B cell (primary cell): ENCODE data around the gene SLC13A2. TPM values are rescaled to one million over a fixed set of nuclear protein-coding genes. Genes with fewer than 3 reads are reported as not detected.
A peak's percentile ranks its signal among the peaks of the same experiment; 100 is the strongest.

Experiments used
- ATAC-seq: fragments of 200-7000 bp; cut with Tn5 transposase; one replicate; pipeline ENCODE4 v1.10.0; 2021; ENCODE audit warnings: low read depth, mild to moderate bottlenecking, moderate number of reproducible peaks, moderate library complexity
- CTCF ChIA-PET: fragments of 350-600 bp; sonication (Branson Sonifier 250); formaldehyde crosslinking; loops from one replicate; lab custom pipeline; 2021; ENCODE audit warnings: antibody characterized with exemption, inconsistent platforms; lab: Charles Lee
- POLR2A ChIA-PET: fragments of 350-600 bp; sonication (Branson Sonifier 250); formaldehyde crosslinking; loops from one replicate; lab custom pipeline; 2021; ENCODE audit warnings: antibody characterized with exemption; lab: Charles Lee
- DNase-seq: peaks from one replicate; pipeline ENCODE4 v3.0.0; 2013
- H2AFZ ChIP-seq: 2 replicates; pipeline ENCODE4 v1.6.1; 2012; ENCODE audit warnings: mild to moderate bottlenecking, low read depth, low read length; ENCODE audit not compliant: insufficient read depth, poor library complexity, severe bottlenecking
- H3K27ac ChIP-seq, 2 donors: 1 replicate in 1 of 2; 2 replicates in 1 of 2; pipeline ENCODE4 v1.5.1; 2012 to 2013; ENCODE audit warnings: low read length in 2 of 2, mild to moderate bottlenecking in 2 of 2, moderate library complexity in 1 of 2
- H3K27me3 ChIP-seq, 4 experiments: fragments of 200-600 bp in 1 of 4; sonication (generic) in 1 of 4; replicated peaks in 1 of 4; 1 replicate in 2 of 4; 2 replicates in 2 of 4; pipeline versions ENCODE4 v1.6.1 to v1.7.0; 2013 to 2016; ENCODE audit warnings: low read length in 3 of 4, mild to moderate bottlenecking in 2 of 4, mixed read lengths in 1 of 4, moderate library complexity in 1 of 4; ENCODE audit not compliant: insufficient read depth in 4 of 4, control insufficient read depth in 3 of 4; ENCODE audit errors: control extremely low read depth in 1 of 4
- H3K36me3 ChIP-seq, 2 experiments: replicated peaks in 1 of 2; 1 replicate in 1 of 2; 2 replicates in 1 of 2; pipeline versions ENCODE4 v1.6.1 to v1.7.1; 2013; ENCODE audit warnings: low read length in 1 of 2; ENCODE audit not compliant: insufficient read depth in 2 of 2, control insufficient read depth in 1 of 2; ENCODE audit errors: control extremely low read depth in 1 of 2, extremely low read depth in 1 of 2
- H3K4me1 ChIP-seq, 2 donors: fragments of 200-600 bp in 1 of 2; sonication (generic) in 1 of 2; 1 replicate in 1 of 2; 2 replicates in 1 of 2; pipeline versions ENCODE4 v1.5.1 to v1.6.1; 2013 to 2017; ENCODE audit warnings: low read length in 2 of 2; ENCODE audit not compliant: control insufficient read depth in 2 of 2, insufficient read depth in 2 of 2
- H3K4me2 ChIP-seq: replicated peaks from 2 replicates; pipeline ENCODE3; 2012; ENCODE audit warnings: mild to moderate bottlenecking, low read depth, low read length; ENCODE audit not compliant: poor library complexity, severe bottlenecking
- H3K4me3 ChIP-seq, 5 experiments: fragments of 200-600 bp in 1 of 5; sonication (generic) in 1 of 5; 1 replicate in 3 of 5; 2 replicates in 2 of 5; pipeline versions ENCODE4 v1.5.1 to v1.7.0; 2011 to 2016; ENCODE audit warnings: low read length in 4 of 5, mild to moderate bottlenecking in 4 of 5, low read depth in 2 of 5, control low read depth in 1 of 5, moderate library complexity in 1 of 5; ENCODE audit not compliant: insufficient read depth in 1 of 5; ENCODE audit errors: control extremely low read depth in 1 of 5, extremely low read depth in 1 of 5
- H3K79me2 ChIP-seq: fragments of 200-600 bp; sonication (generic); one replicate; pipeline ENCODE4 v1.6.0; 2016; ENCODE audit warnings: low read length; ENCODE audit not compliant: control insufficient read depth, insufficient read depth
- H3K9ac ChIP-seq: fragments of 200-600 bp; sonication (generic); 2 replicates; pipeline ENCODE4 v1.6.1; 2017; ENCODE audit warnings: mild to moderate bottlenecking, low read length, moderate library complexity
- H3K9me3 ChIP-seq, 3 donors: one replicate each; pipeline versions ENCODE4 v1.6.1 to v1.7.1; 2013; ENCODE audit warnings: low read length in 2 of 3; ENCODE audit not compliant: control insufficient read depth in 2 of 3, insufficient read depth in 1 of 3; ENCODE audit errors: control extremely low read depth in 1 of 3
- H4K20me1 ChIP-seq: 2 replicates; pipeline ENCODE4 v1.6.0; 2012; ENCODE audit warnings: mild to moderate bottlenecking, low read length; ENCODE audit not compliant: insufficient read depth, control insufficient read depth, poor library complexity, severe bottlenecking
- H3K27ac Mint-ChIP-seq: one replicate; pipeline ENCODE4 v1.8.0; 2021; ENCODE audit warnings: mixed read lengths
- H3K27me3 Mint-ChIP-seq: one replicate; pipeline ENCODE4 v1.8.0; 2021; ENCODE audit warnings: mixed read lengths
- H3K4me1 Mint-ChIP-seq: one replicate; pipeline ENCODE4 v1.8.0; 2021; ENCODE audit warnings: mixed read lengths
- H3K4me3 Mint-ChIP-seq: one replicate; pipeline ENCODE4 v1.8.0; 2021; ENCODE audit warnings: mixed read lengths
- H3K9me3 Mint-ChIP-seq: one replicate; pipeline ENCODE4 v1.8.0; 2022; ENCODE audit warnings: mixed read lengths; ENCODE audit not compliant: insufficient read depth
- CTCF ChIP-seq: fragments of 200-600 bp; IDR thresholded peaks from one replicate; pipeline ENCODE4 v1.8.0; 2022; ENCODE audit warnings: antibody characterized with exemption, mild to moderate bottlenecking
- EZH2 ChIP-seq: IDR thresholded peaks from 2 replicates; pipeline ENCODE4 v1.6.1; 2012; ENCODE audit warnings: borderline replicate concordance, low read depth, mild to moderate bottlenecking, moderate library complexity, low read length; ENCODE audit not compliant: insufficient read depth, poor library complexity, severe bottlenecking
- WGBS: methylation state at CpG from one replicate; pipeline ENCODE4 v1.1.5; 2013; ENCODE audit warnings: missing lambda C conversion rate; ENCODE audit not compliant: insufficient coverage; 5-methylcytosine and 5-hydroxymethylcytosine counted together
- intact Hi-C: fragments of 100-400 bp; cut with micrococcal nuclease; formaldehyde crosslinking; loops from one replicate; pipeline ENCODE4 v1.10.0; 2022
- polyA plus RNA-seq: library from polyadenylated mRNA; depleted of rRNA; stranded (reverse); fragments of >200 nt; gene quantifications from 2 replicates; pipeline ENCODE4 v1.2.3, GENCODE V29; 2012
- total RNA-seq, 2 donors: library from RNA; stranded (reverse); fragments of 120-200 nt in 1 of 2; gene quantifications; 1 replicate in 1 of 2; 2 replicates in 1 of 2; pipeline versions ENCODE4 v1.2.3 to v1.2.4, GENCODE V29; 2013 to 2022

SLC13A2 gene
- total and polyA plus RNA-seq, 2 donors (not counting 1 experiment from before 2014, with no cell fraction given) = not detected

GRCh38 chr17:28474111-28474531 lies 677 bp downstream of the SLC13A2 start:
- Histone ChIP-seq H3K4me3 (no peak overlapping the region), H3K27me3 (no peaks in the 10 kb centered on the region), H3K9me3 (no peaks in the 10 kb centered on the region), H3K27ac (no peak overlapping the region), H3K4me2 (no peak overlapping the region), H3K4me1 (no peaks in the 10 kb centered on the region), H3K36me3 (no peaks in the 10 kb centered on the region), H4K20me1 (no peaks in the 10 kb centered on the region), H2AFZ (no peak overlapping the region), H3K9ac (no peak overlapping the region), H3K79me2 (no peaks in the 10 kb centered on the region)
- Mint-ChIP-seq H3K27me3 (peaks cover 10% of the 10 kb centered on the region), H3K27ac (no peak overlapping the region), H3K4me3 (no peak overlapping the region), H3K4me1 (no peaks in the 10 kb centered on the region), H3K9me3 (no peaks in the 10 kb centered on the region)
- ATAC-seq = no peak
- intact Hi-C loops = no loop called here
- ChIA-PET CTCF (no interaction called here), POLR2A (no interaction called here)
- DNase-seq = no peak
- 94% methylated on average over 4 of the region's 7 CpGs for WGBS
- TF ChIP-seq EZH2 = no peak
- TF ChIP-seq CTCF = no peak

DNA sequence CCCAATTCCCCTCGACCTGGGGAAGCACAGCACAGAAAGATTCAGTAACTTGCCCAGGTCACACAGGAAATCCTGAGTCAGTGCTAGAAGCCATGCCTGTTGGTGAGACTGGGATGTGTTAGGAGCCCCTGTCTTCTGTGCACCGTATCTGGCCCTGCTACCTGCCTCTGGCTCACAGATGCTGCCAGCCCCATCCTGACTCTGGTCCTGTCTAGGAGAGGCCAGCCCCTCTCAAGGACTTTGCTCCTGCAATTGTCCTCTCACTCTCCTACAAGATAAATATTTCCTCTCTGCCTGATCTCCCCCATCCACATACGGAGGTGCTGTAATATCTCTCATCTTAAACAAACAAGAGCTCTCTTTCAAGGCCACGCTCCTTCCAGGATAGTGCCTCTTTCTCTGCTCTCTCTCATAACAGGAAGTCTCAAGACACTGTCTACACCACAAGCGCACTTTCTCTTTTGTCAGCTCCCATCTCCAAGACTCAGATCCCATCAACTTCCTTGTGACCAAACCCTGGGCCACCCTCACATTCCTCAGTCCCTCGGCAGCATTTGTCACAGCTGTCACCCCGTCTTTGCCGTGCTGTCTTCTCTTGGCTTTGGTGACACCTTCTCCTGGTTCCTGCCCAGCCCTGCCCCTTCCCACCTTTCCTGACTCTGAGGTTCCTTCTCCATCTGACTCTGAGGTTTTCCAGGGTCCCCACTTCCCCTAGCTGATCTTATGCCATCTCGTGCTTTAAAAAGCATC lies 1.9 kb downstream of the SLC13A2 start:
- TF ChIP-seq CTCF = no peak
- no peak for TF ChIP-seq EZH2
- Mint-ChIP-seq H3K27ac (no peak overlapping the region), H3K4me3 (no peak overlapping the region), H3K4me1 (no peaks in the 10 kb centered on the region), H3K9me3 (no peaks in the 10 kb centered on the region), H3K27me3 (peaks cover 5% of the 10 kb centered on the region)
- DNase-seq = no peak
- no peaks in the 10 kb centered on the region for H3K36me3 ChIP-seq
- no peaks in the 10 kb centered on the region for H3K4me1 ChIP-seq
- H3K27ac ChIP-seq = no peak overlapping the region
- H3K27me3 ChIP-seq = no peaks in the 10 kb centered on the region
- no peak overlapping the region for H3K4me3 ChIP-seq
- H3K9ac ChIP-seq = no peak overlapping the region
- ChIA-PET CTCF (no interaction called here), POLR2A (no interaction called here)
- H3K4me2 ChIP-seq = no peak overlapping the region
- no peaks in the 10 kb centered on the region for H3K79me2 ChIP-seq
- H2AFZ ChIP-seq = peak overlapping the region; percentile 10
- WGBS = 57% methylated on average over 8 of the region's 9 CpGs
- H3K9me3 ChIP-seq = no peaks in the 10 kb centered on the region
- no peaks in the 10 kb centered on the region for H4K20me1 ChIP-seq
- intact Hi-C loops = no loop called here
- no peak for ATAC-seq
